Measurements from ENCODE around the gene CALHM6. TPM values are rescaled to one million over a fixed set of nuclear protein-coding genes. Genes with fewer than 3 reads are reported as not detected.

Gene CALHM6
- total and polyA plus RNA-seq, 7 donors, result 1.3 to 32.0 (median 8.6) TPM

- no peaks in the 10 kb centered on the region for H3K4me1 ChIP-seq
- peaks cover 0 to 36% (median 6%) of the 10 kb centered on the region in 4 donors for H3K36me3 ChIP-seq
- H3K27me3 ChIP-seq, result no peaks in the 10 kb centered on the region
- TF ChIP-seq EP300 (IDR thresholded peaks at IDR 0.05) (no peak), POLR2AphosphoS5 (IDR thresholded peaks at IDR 0.05) (no peak), POLR2A (IDR thresholded peaks at IDR 0.05) (no peak), CTCF (IDR thresholded peaks at IDR 0.05) (no peak)
- WGBS, 2 donors, result 94 to 95% methylated on average over 4 of the region's 4 CpGs
- H3K27ac ChIP-seq, result no peak overlapping the region
- H3K9me3 ChIP-seq, result no peaks in the 10 kb centered on the region
- DNase-seq, result no peak
- no peak overlapping the region for H3K4me3 ChIP-seq
- intact Hi-C loops (cut with DNase I), result no loop called here
Measured at GRCh38 chr6:116433206-116433712, 27.9 kb upstream of the CALHM6 start.

GRCh38 chr6:116434056-116434725, 27.0 kb upstream of the CALHM6 start:
- intact Hi-C loops (cut with DNase I), result no loop called here
- Histone ChIP-seq H3K4me1 (no peaks in the 10 kb centered on the region), H3K27me3 (no peaks in the 10 kb centered on the region), H3K36me3 (peaks cover 0 to 33% (median 6%) of the 10 kb centered on the region in 4 donors), H3K4me3 (no peak overlapping the region), H3K27ac (no peak overlapping the region), H3K9me3 (no peaks in the 10 kb centered on the region)
- 95 to 100% methylated on average over 1 of the region's 1 CpG for WGBS, 2 donors
- TF ChIP-seq CTCF (IDR thresholded peaks at IDR 0.05) (no peak), EP300 (IDR thresholded peaks at IDR 0.05) (no peak), POLR2A (IDR thresholded peaks at IDR 0.05) (no peak), POLR2AphosphoS5 (IDR thresholded peaks at IDR 0.05) (no peak)
- DNase-seq, result no peak

- Histone ChIP-seq H3K4me1 (no peaks in the 10 kb centered on the region), H3K27me3 (no peaks in the 10 kb centered on the region), H3K36me3 (peaks cover 0 to 21% (median 6%) of the 10 kb centered on the region in 4 donors), H3K27ac (no peak overlapping the region), H3K4me3 (no peak overlapping the region), H3K9me3 (no peaks in the 10 kb centered on the region)
- TF ChIP-seq POLR2AphosphoS5 (IDR thresholded peaks at IDR 0.05) (no peak), CTCF (IDR thresholded peaks at IDR 0.05) (no peak), POLR2A (IDR thresholded peaks at IDR 0.05) (no peak), EP300 (IDR thresholded peaks at IDR 0.05) (no peak)
- DNase-seq, result no peak
- WGBS, 2 donors, result 93 to 95% methylated on average over 7 of the region's 7 CpGs
- intact Hi-C loops (cut with DNase I), result no loop called here
Measured at GRCh38 chr6:116436586-116436985, 24.6 kb upstream of the CALHM6 start.

GRCh38 chr6:116437656-116438055, 23.5 kb upstream of the CALHM6 start:
- DNase-seq, result no peak
- TF ChIP-seq CTCF (IDR thresholded peaks at IDR 0.05) (no peak), POLR2AphosphoS5 (IDR thresholded peaks at IDR 0.05) (no peak), POLR2A (IDR thresholded peaks at IDR 0.05) (no peak), EP300 (IDR thresholded peaks at IDR 0.05) (no peak)
- intact Hi-C loops (cut with DNase I), result no loop called here
- Histone ChIP-seq H3K36me3 (peaks cover 0 to 13% (median 6%) of the 10 kb centered on the region in 4 donors), H3K4me3 (no peak overlapping the region), H3K9me3 (no peaks in the 10 kb centered on the region), H3K27me3 (no peaks in the 10 kb centered on the region), H3K27ac (no peak overlapping the region), H3K4me1 (no peaks in the 10 kb centered on the region)
